NCI-H446 treated with DMSO at 0.1 percent for 48 hours (cell line): ENCODE data around the gene SEMA3C.

Experiments used
- DNase-seq: peaks from one replicate; lab custom pipeline; 2025; lab: John Stamatoyannopoulos, UW

SEMA3C gene

GRCh38 chr7:80823057-80823456, 95.8 kb downstream of the SEMA3C start:
- no peak for DNase-seq

- DNase-seq, result no peak
These were observed 97.0 kb downstream of the SEMA3C start for GRCh38 chr7:80821771-80822319.

GRCh38 chr7:80819503-80819902, 99.3 kb downstream of the SEMA3C start:
- no peak for DNase-seq

- DNase-seq, result no peak
These were observed 100.7 kb downstream of the SEMA3C start for GRCh38 chr7:80818181-80818580.

- no peak for DNase-seq
These were observed 102.0 kb downstream of the SEMA3C start for GRCh38 chr7:80816806-80817205.

GRCh38 chr7:80815733-80816132, 103.1 kb downstream of the SEMA3C start:
- no peak for DNase-seq

GRCh38 chr7:80809545-80809944, 109.3 kb downstream of the SEMA3C start:
- DNase-seq, result no peak

- no peak for DNase-seq
These were observed 111.5 kb downstream of the SEMA3C start for GRCh38 chr7:80807166-80807900.

- no peak for DNase-seq
These were observed 112.2 kb downstream of the SEMA3C start for GRCh38 chr7:80806663-80807062.

GRCh38 chr7:80804589-80804988, 114.3 kb downstream of the SEMA3C start:
- DNase-seq, result no peak

- DNase-seq, result no peak
These were observed 116.3 kb downstream of the SEMA3C start for GRCh38 chr7:80802527-80802926.

GRCh38 chr7:80794631-80795573, 123.9 kb downstream of the SEMA3C start:
- no peak for DNase-seq

GRCh38 chr7:80791509-80791929, 127.3 kb downstream of the SEMA3C start:
- DNase-seq, result no peak

- DNase-seq, result no peak
These were observed 128.0 kb downstream of the SEMA3C start for GRCh38 chr7:80790877-80791276.

GRCh38 chr7:80787721-80788120, 131.1 kb downstream of the SEMA3C start:
- DNase-seq, result no peak

GRCh38 chr7:80785961-80786536, 132.8 kb downstream of the SEMA3C start:
- no peak for DNase-seq

GRCh38 chr7:80785276-80785675, 133.6 kb downstream of the SEMA3C start:
- DNase-seq, result no peak

GRCh38 chr7:80783678-80784327, 135.0 kb downstream of the SEMA3C start:
- DNase-seq, result no peak

GRCh38 chr7:80783186-80783677, 135.6 kb downstream of the SEMA3C start:
- DNase-seq, result no peak

GRCh38 chr7:80781561-80781979, 137.3 kb downstream of the SEMA3C start:
- DNase-seq, result peak; percentile 57

- no peak for DNase-seq
These were observed 137.7 kb downstream of the SEMA3C start for GRCh38 chr7:80781146-80781545.

- DNase-seq, result no peak
These were observed 139.4 kb downstream of the SEMA3C start for GRCh38 chr7:80779456-80779855.
